Stimulated activated CD4-positive, alpha-beta T cell treated with anti-CD3 and anti-CD28 coated beads, Interleukin-4, amount 100 ng/mL, for 24 hours (primary cell): Measurements from ENCODE around the gene PMM1.
"Not testable (repeated sequence)": the region's sequence is repeated elsewhere in the genome, so short reads cannot be mapped to it uniquely, and the experiment has no call there.

Experiments
- DNase-seq: peaks from one replicate; pipeline ENCODE4 v3.0.0-alpha.2; 2020

Gene PMM1

GRCh38 chr22:41596776-41597634 lies 7.4 kb upstream of the PMM1 start:
- DNase-seq, result peak; percentile 29

- DNase-seq, result no peak
Measured at GRCh38 chr22:41595703-41596102, 6.1 kb upstream of the PMM1 start.

DNA sequence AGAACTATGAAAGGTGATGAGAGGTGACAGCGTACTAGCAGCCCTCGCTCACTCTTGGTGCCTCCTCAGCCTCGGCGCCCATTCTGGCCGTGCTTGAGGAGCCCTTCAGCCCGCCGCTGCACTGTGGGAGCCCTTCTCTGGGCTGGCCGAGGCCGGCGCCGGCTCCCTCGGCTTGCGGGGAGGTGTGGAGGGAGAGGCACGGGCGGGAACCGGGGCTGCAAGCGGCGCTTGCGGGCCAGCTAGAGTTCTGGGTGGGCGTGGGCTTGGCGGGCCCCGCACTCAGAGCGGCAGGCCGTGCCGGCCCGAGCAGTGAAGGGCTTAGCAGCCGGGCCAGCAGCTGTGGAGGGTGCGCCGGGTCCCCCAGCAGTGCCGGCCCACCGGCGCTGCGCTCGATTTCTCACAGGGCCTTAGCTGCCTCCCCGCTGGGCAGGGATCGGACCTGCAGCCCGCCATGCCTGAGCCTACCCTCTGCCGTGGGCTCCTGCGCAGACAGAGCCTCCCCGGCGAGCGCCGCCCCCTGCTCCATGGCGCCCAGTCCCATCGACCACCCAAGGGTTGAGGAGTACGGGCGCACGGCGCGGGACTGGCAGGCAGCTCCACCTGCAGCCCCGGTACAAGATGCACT lies 3.8 kb upstream of the PMM1 start:
- DNase-seq, result not testable (repeated sequence)

DNA sequence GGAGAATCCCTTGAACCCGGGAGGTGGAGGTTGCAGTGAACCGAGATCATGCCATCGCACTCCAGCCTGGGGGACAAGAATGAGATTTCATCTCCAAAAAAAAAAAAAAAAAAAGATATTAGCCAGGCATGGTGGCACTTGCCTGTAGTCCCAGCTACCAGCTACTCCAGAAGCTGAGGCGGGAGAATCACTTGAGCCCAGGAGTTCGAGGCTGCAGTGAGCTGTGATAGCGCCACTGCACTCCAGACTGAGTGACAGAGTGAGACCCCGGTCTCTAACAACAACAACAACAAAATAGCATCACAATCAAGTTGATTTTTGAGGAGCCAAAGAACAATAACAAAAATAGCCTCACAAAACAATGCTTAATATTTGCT lies 2.3 kb downstream of the PMM1 start:
- DNase-seq, result no peak

DNA sequence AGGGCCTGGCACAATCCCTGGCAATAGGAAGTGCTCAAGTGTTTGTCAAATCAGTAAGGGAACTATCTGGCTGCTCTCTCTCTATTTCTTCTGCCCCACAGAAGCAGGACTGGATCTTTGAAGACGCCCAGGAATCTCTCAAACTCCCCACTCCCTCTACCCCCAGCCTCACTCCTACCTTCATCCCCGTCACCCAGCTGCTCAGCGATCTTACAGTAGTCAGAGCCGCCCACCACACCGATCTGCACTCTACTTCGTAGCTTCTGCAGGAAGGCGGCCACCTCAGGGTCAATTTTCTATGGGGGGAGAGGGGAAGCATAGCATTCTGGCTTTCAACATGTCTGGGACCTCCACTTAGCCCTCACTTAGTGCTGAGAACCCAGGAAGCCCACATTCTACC lies 3.7 kb downstream of the PMM1 start:
- no peak for DNase-seq

DNA sequence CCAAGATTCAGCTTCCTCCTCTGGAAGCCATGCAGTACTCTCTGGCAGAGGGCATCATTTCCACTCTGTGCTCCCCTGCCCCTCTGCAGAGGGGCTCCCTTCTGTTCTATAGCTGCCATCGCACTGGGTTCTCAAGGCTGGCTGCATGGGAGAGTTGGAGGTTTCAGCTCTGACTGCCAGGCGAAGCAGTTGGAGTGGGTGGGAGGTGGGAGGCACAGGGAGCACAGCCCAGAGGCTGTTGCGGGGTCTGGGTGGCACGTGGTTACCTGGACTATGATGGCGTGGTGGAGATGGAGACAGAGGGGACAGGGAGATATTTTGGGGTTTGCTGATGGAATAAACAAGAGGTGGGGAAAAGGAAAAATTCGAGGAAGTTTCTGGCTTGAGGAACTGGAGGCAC lies 4.8 kb downstream of the PMM1 start:
- DNase-seq, result no peak

GRCh38 chr22:41582694-41583093 lies 6.9 kb downstream of the PMM1 start:
- no peak for DNase-seq

- no peak for DNase-seq
Measured at GRCh38 chr22:41579997-41580355, 9.7 kb downstream of the PMM1 start.

DNA sequence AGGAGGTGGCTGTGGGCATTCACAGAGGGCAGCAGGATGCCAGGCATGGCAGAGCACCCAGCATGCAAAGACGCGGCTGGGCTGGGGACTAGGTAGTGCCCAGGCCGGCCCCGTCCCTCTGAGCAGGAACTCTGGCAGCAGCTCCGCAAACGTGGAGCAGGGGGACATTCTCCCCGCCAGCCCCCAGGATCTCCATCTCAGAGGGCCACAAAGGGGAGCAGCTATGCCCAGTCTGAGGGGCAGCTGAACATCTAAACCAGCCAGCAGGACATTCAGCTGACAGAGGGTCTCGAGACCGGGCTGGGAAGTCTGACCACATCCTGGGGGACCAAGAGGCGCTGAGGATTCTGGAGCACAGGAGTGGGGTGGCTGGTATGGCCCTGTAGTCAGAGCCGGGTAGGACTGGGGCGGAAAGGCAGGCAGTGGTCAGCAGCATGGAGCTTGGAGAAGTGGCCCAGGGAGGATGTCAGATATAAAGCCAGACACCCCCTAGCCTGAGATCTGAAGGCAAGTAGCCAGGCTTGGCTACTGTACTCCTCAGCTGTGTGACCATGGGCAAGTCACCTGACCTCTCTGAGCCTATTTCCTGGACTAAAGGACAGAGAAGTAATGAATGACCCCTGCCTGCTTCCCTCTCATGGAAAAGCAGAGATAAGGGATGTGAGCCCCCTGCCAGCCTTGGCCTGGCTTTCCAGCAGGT lies 10.2 kb downstream of the PMM1 start:
- DNase-seq, result no peak

DNA sequence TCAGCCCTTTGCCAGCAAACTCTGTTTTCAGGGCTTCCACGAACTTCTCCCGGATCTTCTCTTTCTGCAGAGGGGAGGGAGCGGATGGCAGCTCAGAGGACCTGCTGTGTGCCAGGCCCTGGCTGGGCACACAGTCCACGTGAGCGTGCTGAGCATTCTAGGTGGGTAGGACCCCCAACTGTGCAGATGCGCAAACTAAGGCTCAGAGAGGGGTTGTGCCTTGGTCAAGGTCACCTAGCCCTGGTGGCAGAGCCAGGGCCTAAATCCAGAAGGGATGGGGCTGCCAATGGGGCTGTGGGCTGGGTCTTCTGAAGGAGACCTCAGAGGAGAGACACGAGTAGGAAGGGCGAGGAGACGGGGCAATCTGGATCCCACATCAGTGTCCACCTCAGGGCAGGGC lies 10.8 kb downstream of the PMM1 start:
- DNase-seq, result no peak

DNA sequence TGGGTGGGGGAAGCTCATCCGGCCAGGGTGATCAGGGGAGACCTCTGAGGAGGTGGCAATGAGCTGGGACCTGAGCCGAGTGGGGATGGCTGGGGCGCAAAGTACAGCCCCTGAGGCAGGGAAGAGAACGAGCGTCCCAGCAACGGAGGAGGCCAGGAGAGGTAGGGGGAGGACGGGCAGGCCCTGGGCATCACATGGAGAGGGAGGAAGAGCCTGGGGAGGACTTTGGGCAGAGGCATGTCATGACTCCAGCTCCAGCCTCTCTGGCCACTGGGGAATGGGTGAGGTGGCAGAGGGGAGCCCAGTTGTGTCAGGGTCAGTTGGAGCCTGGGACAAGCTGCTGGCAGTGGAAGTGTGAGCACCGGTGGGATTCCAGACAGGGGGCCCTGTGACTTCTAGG lies 11.5 kb downstream of the PMM1 start:
- no peak for DNase-seq

DNA sequence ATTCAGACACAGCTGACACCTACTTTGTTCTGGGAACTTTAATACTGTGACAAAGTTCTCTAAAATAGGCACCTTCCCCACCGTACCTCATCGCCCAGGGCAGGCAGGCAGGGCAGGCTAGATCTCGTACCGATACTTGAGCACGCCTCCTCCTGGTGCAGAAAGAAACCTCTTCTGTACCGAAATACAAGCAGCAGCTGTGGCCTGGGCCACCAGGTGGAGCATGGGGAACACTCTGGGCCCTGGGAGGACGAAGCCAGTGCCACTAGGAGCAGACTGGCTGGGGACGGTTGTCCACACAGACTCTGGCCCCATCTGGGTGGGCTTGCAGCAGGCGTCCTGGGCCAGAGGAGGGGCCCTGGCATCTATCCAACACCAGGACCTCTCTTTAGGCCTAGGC lies 12.8 kb downstream of the PMM1 start:
- DNase-seq, result no peak

- no peak for DNase-seq
Measured at GRCh38 chr22:41575533-41575932, 14.1 kb downstream of the PMM1 start.

DNA sequence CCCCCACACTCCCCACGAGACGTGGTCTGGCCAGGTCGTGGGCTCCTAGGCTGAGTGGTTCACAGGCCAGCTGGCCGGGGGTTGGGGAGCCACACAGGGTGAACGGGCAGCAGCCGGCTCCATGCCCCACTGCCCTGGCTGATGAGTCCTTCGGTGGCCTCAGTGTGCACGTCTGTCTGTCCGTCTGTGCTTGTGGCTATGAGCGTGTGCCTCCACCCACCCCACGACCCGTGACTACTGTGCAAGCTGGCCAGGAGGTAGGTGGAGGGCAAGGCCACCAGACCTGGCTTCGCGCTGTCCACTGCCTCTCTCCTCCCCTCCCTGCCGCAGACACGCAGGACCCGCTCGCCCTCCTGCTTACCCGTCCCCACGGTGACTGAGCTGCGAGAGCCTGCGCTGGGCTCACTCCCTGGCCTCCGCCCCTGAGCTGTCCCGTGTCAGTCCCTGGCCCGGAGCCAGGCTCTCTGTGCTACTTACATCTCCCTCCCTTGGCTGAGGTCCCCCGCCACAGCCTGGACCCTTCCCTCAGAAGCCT lies 14.7 kb downstream of the PMM1 start:
- DNase-seq, result no peak

- no peak for DNase-seq
Measured at GRCh38 chr22:41573677-41574076, 16.0 kb downstream of the PMM1 start.

GRCh38 chr22:41572305-41572704 lies 17.3 kb downstream of the PMM1 start:
- DNase-seq, result not testable (repeated sequence)

DNA sequence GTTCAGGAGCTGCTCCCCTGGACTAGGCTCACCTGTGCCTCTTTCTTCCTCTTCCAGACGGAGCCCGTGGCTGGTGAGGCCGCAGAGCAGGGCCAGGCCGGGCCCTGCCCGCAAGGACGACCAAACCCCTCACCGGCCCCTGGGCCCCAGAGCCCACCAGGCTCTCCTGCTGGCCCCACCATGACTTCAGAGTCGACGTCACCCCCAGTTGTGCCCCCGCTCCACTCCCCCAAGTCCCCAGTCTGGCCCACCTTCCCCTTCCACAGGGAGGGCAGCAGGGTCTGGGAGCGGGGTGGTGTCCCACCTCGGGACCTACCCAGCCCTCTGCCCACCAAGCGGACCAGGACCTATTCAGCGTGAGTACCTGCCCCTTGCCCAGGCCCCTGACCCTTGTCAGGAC lies 17.9 kb downstream of the PMM1 start:
- DNase-seq, result no peak

- no peak for DNase-seq
Measured at GRCh38 chr22:41570221-41570620, 19.4 kb downstream of the PMM1 start.

GRCh38 chr22:41568811-41569210 lies 20.8 kb downstream of the PMM1 start:
- no peak for DNase-seq

- DNase-seq, result no peak
Measured at GRCh38 chr22:41567512-41567768, 22.2 kb downstream of the PMM1 start.

- no peak for DNase-seq
Measured at GRCh38 chr22:41565403-41566054, 24.1 kb downstream of the PMM1 start.

DNA sequence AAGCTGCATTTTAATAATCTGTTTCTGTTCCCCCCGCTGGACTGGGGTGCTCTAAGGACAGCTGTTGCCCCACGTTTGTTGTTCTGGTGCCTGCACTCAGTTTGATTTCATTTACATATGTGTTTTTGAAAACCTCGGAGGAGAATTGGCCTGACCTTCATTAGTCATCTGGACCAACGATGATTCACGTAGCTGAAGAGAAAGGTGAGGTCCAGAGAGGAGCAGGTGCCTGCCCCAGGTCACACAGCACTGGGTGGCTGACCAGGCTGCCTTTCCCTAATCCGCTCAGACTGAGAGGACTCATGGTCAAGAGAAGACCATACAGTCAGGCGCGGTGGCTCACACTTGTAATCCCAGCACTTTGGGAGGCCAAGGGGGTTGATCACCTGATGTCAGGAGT lies 25.1 kb downstream of the PMM1 start:
- DNase-seq, result no peak

- no peak for DNase-seq
Measured at GRCh38 chr22:41563051-41563711, 26.5 kb downstream of the PMM1 start.
